Astrocyte of the cerebellum (primary cell): Measurements from ENCODE around the gene ZC2HC1B.

Experiments used
- DNase-seq: peaks from one replicate; pipeline ENCODE4 v3.0.0-alpha.2; 2011; ENCODE audit warnings: low read depth
- H3K4me3 ChIP-seq: 2 replicates; pipeline ENCODE4 v1.5.1; 2011; ENCODE audit warnings: mild to moderate bottlenecking, low read depth, low read length, moderate library complexity
- in situ Hi-C: cut with HindIII; loops from 2 replicates; pipeline ENCODE4 v1.10.0; 2017; ENCODE audit warnings: low sequenced_read_pairs
- TF ChIP-seq, protein P1 (sequence below): IDR thresholded peaks from 2 replicates; pipeline ENCODE4 v1.5.1; 2012; ENCODE audit warnings: low read length, low read depth, moderate library complexity, mild to moderate bottlenecking; ENCODE audit errors: missing control alignments

The ZC2HC1B gene

DNA sequence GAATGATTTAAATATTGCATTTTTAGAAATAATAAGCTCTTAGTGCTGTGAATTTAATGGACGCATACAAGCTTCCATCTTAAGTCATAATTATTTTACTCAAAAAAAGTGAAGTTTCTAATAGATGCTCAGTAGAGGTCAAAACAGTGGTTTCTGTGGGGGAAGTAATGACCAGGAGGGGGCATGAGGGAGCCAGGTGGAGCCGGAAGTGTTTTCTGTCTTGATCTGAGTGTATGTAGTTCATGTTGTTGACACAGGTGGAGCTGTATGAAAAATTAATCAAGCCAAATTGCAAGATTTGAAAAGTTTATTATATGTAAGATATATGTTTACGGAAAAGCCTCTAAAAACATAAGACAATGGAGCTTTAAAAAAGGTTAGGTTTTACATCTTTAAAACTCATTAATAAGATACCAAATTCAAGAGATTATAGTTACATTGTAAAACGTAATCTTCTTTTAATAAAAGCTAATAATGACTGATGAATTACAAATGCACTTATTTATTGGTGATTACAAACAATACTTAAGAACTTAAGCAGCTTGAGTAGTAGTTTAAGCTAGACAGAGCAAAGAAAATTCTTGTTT lies 75.8 kb downstream of the ZC2HC1B start:
- TF ChIP-seq, protein P1, sequence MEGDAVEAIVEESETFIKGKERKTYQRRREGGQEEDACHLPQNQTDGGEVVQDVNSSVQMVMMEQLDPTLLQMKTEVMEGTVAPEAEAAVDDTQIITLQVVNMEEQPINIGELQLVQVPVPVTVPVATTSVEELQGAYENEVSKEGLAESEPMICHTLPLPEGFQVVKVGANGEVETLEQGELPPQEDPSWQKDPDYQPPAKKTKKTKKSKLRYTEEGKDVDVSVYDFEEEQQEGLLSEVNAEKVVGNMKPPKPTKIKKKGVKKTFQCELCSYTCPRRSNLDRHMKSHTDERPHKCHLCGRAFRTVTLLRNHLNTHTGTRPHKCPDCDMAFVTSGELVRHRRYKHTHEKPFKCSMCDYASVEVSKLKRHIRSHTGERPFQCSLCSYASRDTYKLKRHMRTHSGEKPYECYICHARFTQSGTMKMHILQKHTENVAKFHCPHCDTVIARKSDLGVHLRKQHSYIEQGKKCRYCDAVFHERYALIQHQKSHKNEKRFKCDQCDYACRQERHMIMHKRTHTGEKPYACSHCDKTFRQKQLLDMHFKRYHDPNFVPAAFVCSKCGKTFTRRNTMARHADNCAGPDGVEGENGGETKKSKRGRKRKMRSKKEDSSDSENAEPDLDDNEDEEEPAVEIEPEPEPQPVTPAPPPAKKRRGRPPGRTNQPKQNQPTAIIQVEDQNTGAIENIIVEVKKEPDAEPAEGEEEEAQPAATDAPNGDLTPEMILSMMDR: peak; percentile 90
- peak; percentile 16 for DNase-seq
- in situ Hi-C loops: no loop called here
- H3K4me3 ChIP-seq: no peak overlapping the region

DNA sequence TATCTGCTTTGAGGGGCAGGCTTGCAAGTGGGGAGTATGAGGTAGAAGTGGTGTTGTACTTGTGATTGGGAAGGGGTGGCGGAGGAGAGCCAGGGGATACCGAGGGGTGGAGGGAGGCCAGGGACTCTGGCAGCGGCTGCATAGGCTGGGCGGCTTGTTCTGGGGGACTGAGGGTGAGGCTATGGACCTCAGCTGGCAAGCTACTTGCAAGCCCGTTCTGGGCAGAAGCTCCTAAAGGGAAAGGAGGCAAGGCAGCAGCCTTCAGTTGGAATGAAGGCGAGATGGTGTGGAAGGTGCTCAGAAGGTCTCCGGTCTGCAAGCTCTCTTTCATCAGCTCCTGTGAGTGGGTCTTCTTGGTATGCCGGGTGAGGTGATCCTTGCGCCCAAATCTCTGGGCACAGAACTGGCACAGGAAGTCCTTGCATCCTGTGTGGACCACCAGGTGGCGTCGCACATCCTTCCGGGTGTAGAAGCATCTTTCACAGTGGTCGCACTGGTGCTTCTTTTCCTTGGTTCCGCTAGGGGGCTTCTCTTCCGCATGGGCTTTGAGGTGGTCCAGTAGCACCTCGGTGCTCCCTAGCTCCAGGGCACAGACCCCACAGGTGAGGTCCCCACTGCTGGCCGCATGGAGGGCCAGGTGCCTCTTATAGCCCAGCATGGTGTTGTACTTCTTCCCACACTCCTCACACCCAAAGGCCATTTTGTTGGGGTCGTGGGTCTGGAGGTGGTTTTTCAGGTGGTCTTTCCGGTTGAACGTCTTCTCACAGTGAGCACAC lies 77.8 kb downstream of the ZC2HC1B start:
- DNase-seq: peak; percentile 32
- TF ChIP-seq, protein P1: peak; percentile 70
- H3K4me3 ChIP-seq: no peak overlapping the region
- in situ Hi-C loops: no loop called here

DNA sequence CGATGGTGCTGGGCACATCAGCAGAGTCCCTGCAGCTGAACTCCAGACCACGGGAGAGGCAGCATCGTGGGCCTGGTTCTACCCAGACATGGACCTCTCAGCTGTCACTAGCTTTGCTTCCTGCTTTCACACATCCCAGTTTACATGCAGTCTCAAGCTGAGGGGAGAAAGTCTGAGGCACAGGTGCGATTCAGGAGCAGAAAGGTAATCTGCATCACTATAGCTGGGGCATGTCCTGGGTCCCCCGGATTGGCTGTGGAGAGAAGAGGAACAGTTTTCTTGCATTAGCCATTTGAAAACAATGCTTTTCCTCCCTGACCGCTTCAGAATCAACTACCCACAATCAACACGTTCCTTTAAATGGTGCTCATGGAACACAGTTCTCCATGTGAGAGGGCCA lies 83.9 kb downstream of the ZC2HC1B start:
- no peak for DNase-seq
- in situ Hi-C loops: no loop called here
- TF ChIP-seq, protein P1: no peak
- no peak overlapping the region for H3K4me3 ChIP-seq

DNA sequence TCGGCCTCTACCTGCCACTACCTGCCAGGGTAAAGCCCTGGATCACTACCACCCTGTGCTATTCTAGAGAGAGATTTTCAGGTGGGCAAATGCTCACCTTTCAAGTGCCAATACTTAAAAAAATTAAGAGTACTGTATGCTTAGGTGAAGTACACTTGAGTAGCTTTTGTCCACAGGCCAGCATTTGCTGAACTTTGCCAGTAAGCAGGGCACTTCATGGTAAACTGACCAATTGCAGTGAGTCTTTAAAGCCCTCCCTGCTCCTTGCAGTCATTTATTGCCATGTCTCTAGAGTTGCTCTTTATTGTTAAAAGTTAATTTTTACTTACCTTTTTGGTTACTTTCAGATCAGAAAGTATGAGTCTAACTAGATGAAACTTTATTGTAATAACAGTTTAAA lies 85.3 kb downstream of the ZC2HC1B start:
- in situ Hi-C loops: no loop called here
- no peak overlapping the region for H3K4me3 ChIP-seq
- TF ChIP-seq, protein P1: no peak
- no peak for DNase-seq

DNA sequence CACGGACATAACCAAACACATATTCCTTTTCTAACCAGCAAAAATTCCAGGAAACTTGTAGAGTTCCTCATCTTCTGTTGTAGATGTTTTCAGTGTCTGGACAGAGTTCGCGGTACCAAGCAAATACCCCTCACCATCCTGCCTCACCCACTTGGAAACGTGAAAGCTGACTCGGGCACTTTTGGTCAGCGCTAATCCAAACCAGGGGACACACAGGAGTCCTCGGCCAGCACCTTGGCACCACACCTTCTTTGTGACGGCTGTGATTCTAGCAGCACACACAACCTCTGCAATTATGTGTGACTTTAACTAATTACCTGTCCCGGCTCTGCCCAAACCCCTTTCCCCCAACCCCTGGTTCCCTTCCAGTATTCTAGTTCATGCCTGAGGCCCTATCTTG lies 85.7 kb downstream of the ZC2HC1B start:
- in situ Hi-C loops: no loop called here
- TF ChIP-seq, protein P1: no peak

DNA sequence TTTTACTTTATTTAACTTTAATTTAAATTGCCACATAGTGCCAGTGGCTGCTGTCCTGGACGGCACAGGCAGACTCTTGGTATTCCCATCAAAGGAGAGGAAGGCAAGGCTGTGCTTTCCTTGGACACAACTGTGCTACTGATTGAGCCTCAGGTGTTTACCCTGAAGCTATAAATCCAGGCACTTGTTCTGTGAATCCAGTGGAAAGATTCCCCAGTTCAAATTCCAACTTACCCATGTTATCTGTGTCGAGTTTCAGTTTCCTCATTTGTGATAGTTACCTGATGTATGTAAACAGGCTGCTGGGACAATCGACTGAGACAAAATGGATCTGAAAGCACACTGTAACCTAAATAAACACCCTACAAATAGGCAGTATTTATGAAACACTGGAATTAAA lies 86.6 kb downstream of the ZC2HC1B start:
- no peak overlapping the region for H3K4me3 ChIP-seq
- DNase-seq: no peak
- TF ChIP-seq, protein P1: no peak
- in situ Hi-C loops: no loop called here

More for the DNA sequence above, 85.7 kb downstream of the ZC2HC1B start:
- no peak for DNase-seq
- H3K4me3 ChIP-seq: no peak overlapping the region
